Stomach (tissue), 4 donors: ENCODE results near the gene CEP350.

ENCODE experiments used
- EP300 ChIP-seq: sonication (generic); formaldehyde crosslinking; IDR thresholded peaks from one replicate; pipeline ENCODE4 v1.6.1; 2017; ENCODE audit warnings: antibody characterized with exemption
- POLR2A ChIP-seq, 4 donors: fragments of 450-650 bp; IDR thresholded peaks; one replicate each; pipeline ENCODE4 v1.6.1; 2016; ENCODE audit warnings: antibody characterized with exemption in 4 of 4, control low read depth in 2 of 4, mild to moderate bottlenecking in 1 of 4, moderate library complexity in 1 of 4
- POLR2AphosphoS5 ChIP-seq, 3 donors: sonication (generic); formaldehyde crosslinking; IDR thresholded peaks; one replicate each; pipeline ENCODE4 v1.6.1; 2016; ENCODE audit warnings: antibody characterized with exemption in 3 of 3
- TF ChIP-seq, protein P1 (sequence below), 7 experiments: fragments of 450-650 bp in 4 of 7; fragments of 200-600 bp in 3 of 7; sonication (generic) in 3 of 7; IDR thresholded peaks; one replicate each; pipeline ENCODE4 v1.5.1; 2016 to 2019; ENCODE audit warnings: antibody characterized with exemption in 7 of 7, control low read depth in 2 of 7, mild to moderate bottlenecking in 1 of 7

DNA sequence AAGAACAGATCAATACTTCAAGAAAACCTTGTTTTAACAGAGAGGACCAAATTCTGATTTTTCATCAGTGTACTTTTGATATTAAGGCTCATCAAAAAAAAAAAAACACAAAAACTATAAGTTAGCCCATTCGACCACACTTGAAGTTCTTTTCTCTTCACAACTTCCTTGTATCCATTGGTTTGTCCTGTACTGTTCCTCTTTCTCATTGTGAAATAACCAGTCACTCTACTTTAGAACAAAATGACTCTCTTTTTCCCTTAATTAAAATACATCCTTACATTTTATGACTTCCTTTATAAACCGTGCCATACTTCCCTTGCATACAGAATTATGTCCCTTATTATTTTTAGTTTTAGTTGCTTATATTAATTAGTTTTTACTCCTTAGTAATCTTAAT, 208.4 kb downstream of the CEP350 start:
- TF ChIP-seq POLR2A (IDR thresholded peaks at IDR 0.05) (no peak), POLR2AphosphoS5 (IDR thresholded peaks at IDR 0.05) (no peak), EP300 (no peak)
- TF ChIP-seq, protein P1, sequence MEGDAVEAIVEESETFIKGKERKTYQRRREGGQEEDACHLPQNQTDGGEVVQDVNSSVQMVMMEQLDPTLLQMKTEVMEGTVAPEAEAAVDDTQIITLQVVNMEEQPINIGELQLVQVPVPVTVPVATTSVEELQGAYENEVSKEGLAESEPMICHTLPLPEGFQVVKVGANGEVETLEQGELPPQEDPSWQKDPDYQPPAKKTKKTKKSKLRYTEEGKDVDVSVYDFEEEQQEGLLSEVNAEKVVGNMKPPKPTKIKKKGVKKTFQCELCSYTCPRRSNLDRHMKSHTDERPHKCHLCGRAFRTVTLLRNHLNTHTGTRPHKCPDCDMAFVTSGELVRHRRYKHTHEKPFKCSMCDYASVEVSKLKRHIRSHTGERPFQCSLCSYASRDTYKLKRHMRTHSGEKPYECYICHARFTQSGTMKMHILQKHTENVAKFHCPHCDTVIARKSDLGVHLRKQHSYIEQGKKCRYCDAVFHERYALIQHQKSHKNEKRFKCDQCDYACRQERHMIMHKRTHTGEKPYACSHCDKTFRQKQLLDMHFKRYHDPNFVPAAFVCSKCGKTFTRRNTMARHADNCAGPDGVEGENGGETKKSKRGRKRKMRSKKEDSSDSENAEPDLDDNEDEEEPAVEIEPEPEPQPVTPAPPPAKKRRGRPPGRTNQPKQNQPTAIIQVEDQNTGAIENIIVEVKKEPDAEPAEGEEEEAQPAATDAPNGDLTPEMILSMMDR (IDR thresholded peaks at IDR 0.05) = no peak
